Skin epidermis (tissue), 12 donors: ENCODE data around the gene SKIDA1.
"Not testable (repeated sequence)": the region's sequence is repeated elsewhere in the genome, so short reads cannot be mapped to it uniquely, and the experiment has no call there.

Experiments used
- H3K27ac ChIP-seq, 21 experiments: fragments of 200-600 bp; sonication (generic) in 11 of 21; one replicate each; pipeline ENCODE4 v1.5.0; 2020; ENCODE audit warnings: mild to moderate bottlenecking in 3 of 21, inconsistent platforms in 2 of 21, moderate library complexity in 2 of 21
- H3K4me3 ChIP-seq, 7 experiments: fragments of 200-600 bp; sonication (generic) in 2 of 7; one replicate each; pipeline ENCODE4 v1.5.0; 2020; ENCODE audit warnings: inconsistent platforms in 2 of 7, mild to moderate bottlenecking in 2 of 7, moderate library complexity in 1 of 7

The SKIDA1 gene

GRCh38 chr10:21525367-21526187, at the start of gene SKIDA1:
SKIDA1 (minus strand) TSS chr10:21525682; CDS start chr10:21517822, 7,860 bp downstream.
- H3K4me3 ChIP-seq, result peak within 1 kb of the TSS; percentile 52 to 74 (median 61)
- peak within 1 kb of the TSS; percentile 90 to 100 (median 98) for H3K27ac ChIP-seq

- not testable (repeated sequence) for H3K27ac ChIP-seq, H3K4me3 ChIP-seq
These were observed 49.0 kb upstream of the SKIDA1 start for GRCh38 chr10:21574514-21574913.

- Histone ChIP-seq H3K4me3 (no peak overlapping the region), H3K27ac (no peak overlapping the region)
These were observed 47.1 kb upstream of the SKIDA1 start for GRCh38 chr10:21572578-21572977.

- Histone ChIP-seq H3K27ac (no peak overlapping the region), H3K4me3 (no peak overlapping the region)
These were observed 45.5 kb upstream of the SKIDA1 start for GRCh38 chr10:21570761-21571521.

- H3K4me3 ChIP-seq, H3K27ac ChIP-seq: not testable (repeated sequence)
These were observed 33.5 kb upstream of the SKIDA1 start for GRCh38 chr10:21558984-21559383.

GRCh38 chr10:21556527-21556926, 31.0 kb upstream of the SKIDA1 start:
- H3K27ac ChIP-seq, result no peak overlapping the region
- no peak overlapping the region for H3K4me3 ChIP-seq

- H3K27ac ChIP-seq, result no peak overlapping the region
- H3K4me3 ChIP-seq, result no peak overlapping the region
These were observed 27.2 kb upstream of the SKIDA1 start for GRCh38 chr10:21552638-21553037.

- H3K4me3 ChIP-seq, result no peak overlapping the region
- no peak overlapping the region for H3K27ac ChIP-seq
These were observed 21.8 kb upstream of the SKIDA1 start for GRCh38 chr10:21547246-21547645.

- not testable (repeated sequence) for H3K4me3 ChIP-seq, H3K27ac ChIP-seq
These were observed 15.2 kb upstream of the SKIDA1 start for GRCh38 chr10:21540701-21541100.

- H3K27ac ChIP-seq, result no peak overlapping the region
- no peak overlapping the region for H3K4me3 ChIP-seq
These were observed 11.4 kb upstream of the SKIDA1 start for GRCh38 chr10:21536874-21537273.

- peak overlapping the region in 1 of 7 experiments; percentile 88 for H3K4me3 ChIP-seq
- peak overlapping the region in 8 of 21 experiments; percentile 91 to 100 (median 98) for H3K27ac ChIP-seq
These were observed 10.5 kb upstream of the SKIDA1 start for GRCh38 chr10:21535976-21536375.

- Histone ChIP-seq H3K4me3 (peak overlapping the region; percentile 60 to 91 (median 87)), H3K27ac (peak overlapping the region in 20 of 21 experiments; percentile 34 to 100 (median 97))
These were observed 10.0 kb upstream of the SKIDA1 start for GRCh38 chr10:21535494-21535965.

- H3K27ac ChIP-seq, result peak overlapping the region; percentile 89 to 100 (median 97)
- peak overlapping the region; percentile 60 to 91 (median 87) for H3K4me3 ChIP-seq
These were observed 9.4 kb upstream of the SKIDA1 start for GRCh38 chr10:21534604-21535493.

- peak overlapping the region; percentile 60 to 91 (median 87) for H3K4me3 ChIP-seq
- H3K27ac ChIP-seq, result peak overlapping the region; percentile 89 to 100 (median 97)
These were observed 8.8 kb upstream of the SKIDA1 start for GRCh38 chr10:21534280-21534586.

- Histone ChIP-seq H3K4me3 (peak within 1 kb of the TSS; percentile 60 to 91 (median 87)), H3K27ac (peak within 1 kb of the TSS; percentile 89 to 100 (median 97))
These were observed 8.2 kb upstream of the SKIDA1 start, which contains the start of gene MLLT10 for GRCh38 chr10:21533467-21534279. MLLT10 (plus strand) TSS chr10:21534232; CDS start chr10:21534645, 413 bp downstream.

GRCh38 chr10:21532694-21533466, 7.4 kb upstream of the SKIDA1 start:
- Histone ChIP-seq H3K27ac (peak overlapping the region; percentile 89 to 100 (median 97)), H3K4me3 (peak overlapping the region; percentile 60 to 91 (median 87))

GRCh38 chr10:21531164-21531563, 5.7 kb upstream of the SKIDA1 start:
- H3K4me3 ChIP-seq, result no peak overlapping the region
- peak overlapping the region in 10 of 21 experiments; percentile 15 to 100 (median 90) for H3K27ac ChIP-seq

GRCh38 chr10:21530641-21531040, 5.2 kb upstream of the SKIDA1 start:
- H3K27ac ChIP-seq, result peak overlapping the region in 8 of 21 experiments; percentile 22 to 100 (median 69)
- H3K4me3 ChIP-seq, result no peak overlapping the region
